ENCODE data around the gene GSTT2.

GRCh38 chr22:23997092-23997491 is 17.2 kb downstream of the GSTT2 start:
- TF ChIP-seq CTCF (conservative IDR thresholded peaks at IDR 0.05; ENCODE audit: low read depth in 2 of 2) (no peak), EZH2 (IDR thresholded peaks at IDR 0.05; ENCODE audit: low read depth, unreplicated experiment) (no peak), REST (IDR thresholded peaks at IDR 0.05; ENCODE audit: unreplicated experiment) (no peak), CREB1 (CRISPR knock-in tag; IDR thresholded peaks at IDR 0.05; ENCODE audit: low read depth) (no peak), POLR2AphosphoS5 (IDR thresholded peaks at IDR 0.05; ENCODE audit: low read depth) (no peak), EZH2phosphoT487 (IDR thresholded peaks at IDR 0.05; ENCODE audit: unreplicated experiment) (no peak), ZNF114 (CRISPR knock-in tag; IDR thresholded peaks at IDR 0.05) (no peak), STAT1 (IDR thresholded peaks at IDR 0.05; ENCODE audit: unreplicated experiment) (no peak)

All from GM23338 (cell line).